ENCODE results near the gene EXOC7.

EXOC7 gene

GRCh38 chr17:76141212-76142038 lies 37.8 kb upstream of the EXOC7 start, which contains the start of gene FOXJ1:
Gene FOXJ1, minus strand, starts transcription at chr17:76141245. Its CDS starts 850 bp downstream, at chr17:76140395.
- Histone ChIP-seq H2AFZ (ENCODE audit: low read depth, low read length) (peak within 1 kb of the TSS; percentile 75), H3K27me3 (ENCODE audit: insufficient read depth, low read length, poor library complexity) (no peaks in the 10 kb centered on the region), H3K9me3 (ENCODE audit: insufficient read depth, low read length, severe bottlenecking) (no peaks in the 10 kb centered on the region), H3K79me2 (ENCODE audit: insufficient read depth, low read length) (no peaks in the 10 kb centered on the region), H3K4me1 (ENCODE audit: insufficient read depth, low read length) (peaks cover 53% of the 10 kb centered on the region), H3K36me3 (ENCODE audit: insufficient read depth, low read length) (no peaks in the 10 kb centered on the region), H4K20me1 (ENCODE audit: insufficient read depth, low read length) (no peaks in the 10 kb centered on the region), H3K4me2 (ENCODE audit: insufficient read depth, low read length) (peak within 1 kb of the TSS; percentile 89), H3K27ac (ENCODE audit: low read length) (peak within 1 kb of the TSS; percentile 57), H3K9ac (ENCODE audit: low read depth, low read length) (peak within 1 kb of the TSS; percentile 65), H3K4me3 (ENCODE audit: low read depth in 1 of 2, low read length in 2 of 2) (peak within 1 kb of the TSS in 1 of 2 experiments; percentile 58; a peak in 2 of 4 replicates)
- no peak for TF ChIP-seq EZH2 (IDR thresholded peaks at IDR 0.05; ENCODE audit: borderline replicate concordance, low read depth, low read length, severe bottlenecking)
- TF ChIP-seq CTCF (IDR thresholded peaks at IDR 0.05; ENCODE audit: borderline replicate concordance, extremely low read depth, low read length, poor library complexity, severe bottlenecking): peak; percentile 5
- ATAC-seq (ENCODE audit: insufficient read depth, low read depth): peak; percentile 92
- peak; percentile 94 for DNase-seq

GRCh38 chr17:76140661-76141211 lies 37.1 kb upstream of the EXOC7 start:
- Histone ChIP-seq H4K20me1 (ENCODE audit: insufficient read depth, low read length) (no peaks in the 10 kb centered on the region), H3K36me3 (ENCODE audit: insufficient read depth, low read length) (no peaks in the 10 kb centered on the region), H3K4me1 (ENCODE audit: insufficient read depth, low read length) (peaks cover 49% of the 10 kb centered on the region), H3K4me2 (ENCODE audit: insufficient read depth, low read length) (peak overlapping the region; percentile 89), H3K4me3 (ENCODE audit: low read depth in 1 of 2, low read length in 2 of 2) (peak overlapping the region in 1 of 2 experiments; percentile 58; a peak in 2 of 4 replicates), H3K9me3 (ENCODE audit: insufficient read depth, low read length, severe bottlenecking) (no peaks in the 10 kb centered on the region), H2AFZ (ENCODE audit: low read depth, low read length) (no peak overlapping the region), H3K79me2 (ENCODE audit: insufficient read depth, low read length) (no peaks in the 10 kb centered on the region), H3K27me3 (ENCODE audit: insufficient read depth, low read length, poor library complexity) (no peaks in the 10 kb centered on the region), H3K9ac (ENCODE audit: low read depth, low read length) (no peak overlapping the region), H3K27ac (ENCODE audit: low read length) (no peak overlapping the region)
- TF ChIP-seq CTCF (IDR thresholded peaks at IDR 0.05; ENCODE audit: borderline replicate concordance, extremely low read depth, low read length, poor library complexity, severe bottlenecking) (no peak), EZH2 (IDR thresholded peaks at IDR 0.05; ENCODE audit: borderline replicate concordance, low read depth, low read length, severe bottlenecking) (no peak)
- DNase-seq: no peak
- no peak; the same call in 2 of the 3 replicates for ATAC-seq (ENCODE audit: insufficient read depth, low read depth)

GRCh38 chr17:76139801-76140660 lies 36.4 kb upstream of the EXOC7 start:
- H3K4me3 ChIP-seq (ENCODE audit: low read depth in 1 of 2, low read length in 2 of 2): no peak overlapping the region
- H3K27me3 ChIP-seq (ENCODE audit: insufficient read depth, low read length, poor library complexity): no peaks in the 10 kb centered on the region
- no peak overlapping the region for H3K9ac ChIP-seq (ENCODE audit: low read depth, low read length)
- TF ChIP-seq CTCF (IDR thresholded peaks at IDR 0.05; ENCODE audit: borderline replicate concordance, extremely low read depth, low read length, poor library complexity, severe bottlenecking) (no peak), EZH2 (IDR thresholded peaks at IDR 0.05; ENCODE audit: borderline replicate concordance, low read depth, low read length, severe bottlenecking) (no peak)
- no peak overlapping the region for H3K27ac ChIP-seq (ENCODE audit: low read length)
- H3K4me2 ChIP-seq (ENCODE audit: insufficient read depth, low read length): peak overlapping the region; percentile 89; the same call in 1 of the 2 replicates
- no peaks in the 10 kb centered on the region for H3K9me3 ChIP-seq (ENCODE audit: insufficient read depth, low read length, severe bottlenecking)
- no peaks in the 10 kb centered on the region for H4K20me1 ChIP-seq (ENCODE audit: insufficient read depth, low read length)
- no peaks in the 10 kb centered on the region for H3K79me2 ChIP-seq (ENCODE audit: insufficient read depth, low read length)
- peaks cover 43% of the 10 kb centered on the region for H3K4me1 ChIP-seq (ENCODE audit: insufficient read depth, low read length)
- no peak for ATAC-seq (ENCODE audit: insufficient read depth, low read depth)
- H3K36me3 ChIP-seq (ENCODE audit: insufficient read depth, low read length): no peaks in the 10 kb centered on the region
- DNase-seq: no peak
- no peak overlapping the region for H2AFZ ChIP-seq (ENCODE audit: low read depth, low read length)
